NCI-H345 treated with DMSO at 0.1 percent for 48 hours (cell line): ENCODE measurements around the gene IL1B.

ENCODE experiments used
- DNase-seq: peaks from one replicate; lab custom pipeline; 2025; ENCODE audit not compliant: unreplicated experiment; lab: John Stamatoyannopoulos, UW

Gene IL1B

GRCh38 chr2:112829961-112830681 is 6.5 kb downstream of the IL1B start:
- no peak for DNase-seq

- no peak for DNase-seq
These were observed 7.2 kb downstream of the IL1B start for GRCh38 chr2:112829101-112829960.

DNA sequence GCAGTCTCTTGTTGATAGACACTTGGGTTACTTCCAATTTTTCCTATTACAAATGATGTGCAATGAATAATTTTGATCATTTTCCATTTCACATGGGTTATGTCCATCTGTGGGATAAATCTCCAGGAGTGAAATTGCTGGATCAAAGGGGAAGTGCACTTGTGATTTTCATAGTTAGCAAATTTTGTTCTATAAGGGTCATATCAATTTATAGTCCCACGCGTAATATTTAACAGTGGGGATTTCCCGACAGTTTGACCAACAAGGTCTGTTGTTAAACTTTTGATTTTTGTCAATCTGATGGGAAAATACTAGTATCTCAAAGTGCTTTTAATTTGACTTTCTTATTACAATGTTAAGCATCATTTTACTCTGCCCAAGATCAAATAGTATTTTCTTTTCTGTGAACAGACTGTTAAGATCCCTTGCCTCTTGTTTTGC is 8.3 kb downstream of the IL1B start:
- no peak for DNase-seq

DNA sequence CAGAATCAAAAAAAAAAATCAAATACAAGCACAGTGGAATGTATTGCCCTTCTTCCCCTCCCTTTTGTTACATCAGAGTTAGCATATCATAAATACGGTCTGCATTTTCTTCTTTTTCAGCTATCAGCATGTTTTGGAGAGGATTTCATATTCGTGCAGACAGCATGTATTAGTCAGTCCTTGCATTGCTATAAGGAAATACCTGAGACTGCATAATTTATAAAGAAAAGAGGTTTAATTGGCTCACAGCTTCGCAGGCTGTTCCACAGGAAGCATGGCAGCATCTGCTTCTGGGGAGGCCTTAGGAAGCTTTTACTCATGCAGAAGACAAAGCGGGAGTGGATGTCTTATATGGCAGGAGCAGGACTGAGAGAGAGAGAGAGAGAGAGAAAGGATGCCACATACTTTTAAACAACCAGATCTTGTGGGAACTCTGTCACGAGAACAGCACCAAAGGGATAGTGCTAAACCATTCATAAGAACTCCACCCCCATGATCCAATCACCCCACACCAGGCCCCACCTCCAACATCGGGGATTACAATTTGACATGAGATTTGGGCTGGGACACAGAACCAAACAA is 8.9 kb downstream of the IL1B start:
- no peak for DNase-seq

DNA sequence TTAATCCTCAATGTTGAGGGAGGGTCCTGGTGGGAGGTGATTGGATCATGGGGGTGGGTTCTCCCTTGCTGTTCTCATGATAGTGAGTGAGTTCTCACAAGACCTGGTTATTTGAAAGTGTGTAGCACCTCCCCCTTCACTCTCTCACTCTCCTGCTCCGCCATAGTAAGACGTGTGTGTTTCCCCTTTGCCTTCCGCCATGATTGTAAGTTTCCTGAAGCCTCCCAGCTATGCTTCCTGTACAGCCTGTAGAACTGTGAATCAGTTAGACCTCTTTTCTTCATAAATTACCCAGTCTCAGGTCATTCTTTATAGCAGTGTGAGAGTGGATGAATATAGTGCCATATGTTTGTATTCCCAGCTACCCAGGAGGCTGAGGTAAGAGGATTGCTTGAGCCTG is 9.6 kb downstream of the IL1B start:
- no peak for DNase-seq

DNA sequence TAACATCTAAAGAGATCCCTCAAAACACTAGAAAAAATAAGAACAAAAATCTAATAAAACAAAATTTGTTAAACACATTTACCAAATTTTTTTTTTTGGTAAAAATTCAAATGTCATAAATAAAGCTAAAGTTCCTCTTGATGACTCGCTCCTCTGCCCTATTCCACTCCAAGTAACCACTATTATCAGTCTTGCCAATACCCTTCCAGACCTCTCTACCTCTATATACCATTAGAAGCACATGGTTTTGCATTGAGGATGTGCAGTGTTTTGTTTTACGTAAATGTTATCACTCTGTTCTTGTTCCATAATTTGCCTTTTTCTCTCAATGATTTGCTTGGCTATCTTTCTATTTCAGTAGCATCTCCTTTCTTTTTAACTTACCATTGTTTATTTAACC is 10.9 kb downstream of the IL1B start:
- DNase-seq = no peak

DNA sequence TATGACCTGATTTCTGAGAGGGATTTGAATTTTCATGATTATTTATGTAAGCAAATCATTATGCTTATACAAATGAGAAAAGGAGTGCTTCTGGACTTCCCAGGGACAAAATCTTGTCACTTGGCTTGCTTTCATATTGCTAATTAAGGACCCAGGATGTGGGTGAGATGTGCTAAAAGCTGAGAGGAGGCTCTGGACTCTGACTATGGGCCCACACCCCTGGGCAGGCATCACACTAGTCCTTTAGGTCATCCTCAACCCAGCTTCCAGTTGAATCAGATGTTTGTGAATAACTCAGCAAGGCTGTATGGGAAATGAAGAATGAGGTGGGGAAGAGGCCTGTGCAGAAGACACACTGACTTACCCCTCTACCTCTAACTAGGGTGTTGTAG is 11.9 kb downstream of the IL1B start:
- DNase-seq = no peak

DNA sequence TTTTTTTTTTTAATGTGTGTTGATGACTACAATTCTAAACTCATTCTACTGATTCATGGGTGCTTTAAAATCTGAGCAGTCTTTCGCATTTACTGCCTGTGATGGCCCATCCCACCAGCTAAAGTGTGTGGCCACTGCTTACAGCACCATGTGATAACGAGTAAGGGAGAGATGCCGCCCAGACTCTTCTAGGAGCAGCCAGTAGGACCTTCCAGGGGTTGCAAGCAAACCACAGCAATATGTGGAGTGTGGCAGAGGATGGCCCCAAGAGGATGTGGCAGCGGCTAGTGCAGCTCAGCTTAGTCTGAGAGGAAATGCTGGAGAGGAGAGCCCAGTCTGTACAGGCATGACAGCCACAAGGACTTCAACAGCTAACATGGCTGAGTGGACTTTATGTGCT is 14.9 kb downstream of the IL1B start:
- DNase-seq = no peak

DNA sequence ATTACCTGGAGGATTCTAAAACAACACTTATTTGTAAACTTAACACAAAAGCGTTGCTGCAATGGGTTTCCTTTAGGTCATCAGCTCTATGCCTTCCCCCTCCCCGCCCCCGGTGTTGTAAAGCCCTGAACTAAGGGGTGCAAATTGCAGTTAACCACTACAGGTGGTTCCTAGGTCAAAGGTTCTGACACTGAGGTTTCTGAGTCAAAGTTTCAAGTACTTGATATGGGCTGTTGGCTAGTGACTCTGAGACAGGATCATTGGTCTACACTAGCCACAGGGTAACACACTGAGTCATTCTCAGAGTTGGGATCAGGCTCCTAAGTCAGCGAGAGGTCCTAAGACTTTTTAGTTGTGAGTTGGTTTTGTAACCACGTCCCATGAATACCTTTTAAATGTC is 15.4 kb downstream of the IL1B start:
- no peak for DNase-seq

- no peak for DNase-seq
These were observed 16.2 kb downstream of the IL1B start for GRCh38 chr2:112820343-112820742.

DNA sequence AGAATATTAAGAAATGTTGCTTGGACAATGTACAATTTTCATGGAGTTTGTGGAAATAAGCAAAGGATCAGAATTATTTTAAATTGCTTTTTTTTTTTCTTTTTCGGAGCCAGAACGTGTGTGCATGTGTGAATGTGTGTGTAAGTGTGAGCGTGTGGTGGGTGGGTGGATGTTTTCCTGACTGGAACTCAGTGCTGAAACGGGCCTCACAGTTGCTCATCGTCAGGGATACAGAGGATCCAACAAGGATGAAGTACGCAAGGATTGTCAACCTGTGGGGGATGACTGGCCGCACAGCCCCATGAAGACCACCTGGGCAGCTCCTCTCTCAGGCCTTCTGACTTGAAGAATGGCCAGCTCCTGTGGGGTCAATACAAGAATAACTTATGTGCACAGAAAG is 17.5 kb downstream of the IL1B start:
- DNase-seq = no peak

DNA sequence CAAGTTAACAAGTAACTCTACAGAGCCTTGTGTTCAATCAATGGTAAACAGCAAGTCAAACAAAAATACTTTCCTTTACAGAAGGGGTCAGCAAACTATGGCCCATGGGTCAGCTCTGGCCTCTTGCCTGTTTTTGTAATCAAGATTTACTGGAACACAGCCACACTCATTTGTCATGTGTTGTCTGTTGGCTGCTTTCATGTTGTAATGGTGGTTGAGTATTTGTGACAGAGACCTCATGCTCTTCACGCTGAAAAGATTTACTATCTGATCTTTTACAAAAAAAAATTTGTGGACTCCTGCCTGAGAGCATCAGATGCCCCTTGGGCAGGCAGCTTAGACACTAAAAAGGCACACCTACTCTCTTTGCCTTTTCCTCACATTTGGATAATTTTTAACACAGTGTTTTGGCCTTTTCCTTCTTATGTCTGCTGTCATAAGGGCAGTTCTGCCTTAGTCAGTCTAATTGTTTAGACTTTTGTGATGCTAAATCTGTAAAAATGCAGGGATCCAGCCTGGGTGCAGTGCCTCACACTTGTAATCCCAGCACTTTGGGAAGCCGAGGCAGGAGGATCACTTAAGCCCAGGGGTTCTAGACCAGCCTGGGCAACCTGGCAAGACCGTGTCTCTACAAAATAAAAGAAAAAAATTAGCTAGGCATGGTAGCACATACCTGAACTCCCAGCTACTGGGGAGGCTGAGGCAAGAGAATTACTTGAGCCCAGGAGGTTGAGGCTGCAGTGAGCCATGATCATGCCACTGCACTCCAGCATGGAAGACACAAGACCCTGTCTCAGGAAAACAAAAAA is 18.3 kb downstream of the IL1B start:
- DNase-seq = no peak

DNA sequence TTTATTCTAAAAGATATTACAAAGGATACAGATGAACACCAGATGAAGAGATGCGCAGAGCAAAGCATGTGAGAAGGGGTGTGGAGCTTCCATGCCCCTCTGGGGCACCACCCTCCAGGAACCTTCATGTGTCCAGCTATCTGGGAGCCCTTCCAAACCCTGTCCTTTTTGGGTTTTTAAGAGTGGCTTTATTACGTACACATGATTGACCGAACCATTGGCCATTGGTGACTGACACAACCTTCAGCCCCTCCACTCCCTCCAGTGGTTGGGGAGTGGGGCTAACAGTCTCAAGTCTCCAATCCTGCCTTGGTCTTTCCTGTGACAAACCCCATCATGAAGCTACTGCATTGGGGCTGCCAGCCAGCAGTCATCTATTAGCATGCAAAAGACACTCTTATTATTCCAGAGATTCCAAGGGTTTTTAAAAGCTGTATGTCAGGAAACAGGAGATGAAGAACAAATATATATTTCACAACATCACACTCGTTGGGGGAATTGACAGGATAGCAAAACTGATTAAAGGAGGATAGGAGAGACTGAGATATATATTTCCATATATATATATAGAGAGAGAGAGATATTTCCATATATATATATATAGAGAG is 19.4 kb downstream of the IL1B start:
- no peak for DNase-seq

DNA sequence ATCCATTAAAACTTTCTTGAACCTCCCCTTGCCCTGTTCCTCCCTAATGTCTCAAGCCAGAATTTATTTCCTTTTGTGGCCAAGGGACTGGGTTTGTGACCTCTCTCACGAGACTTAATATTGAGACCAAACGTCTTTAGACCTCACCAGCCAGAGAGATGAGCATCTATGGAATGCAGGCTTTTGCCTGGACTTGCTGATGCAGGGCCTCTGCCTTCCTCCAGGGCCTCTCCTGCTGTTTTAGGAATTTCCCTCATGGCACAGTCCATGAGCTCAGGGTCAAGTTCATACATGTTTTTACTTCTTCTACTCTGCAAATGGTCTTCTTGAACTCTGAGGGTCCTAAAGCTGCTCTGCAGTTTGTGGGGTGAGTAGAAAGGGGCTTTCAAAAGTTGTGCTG is 22.3 kb downstream of the IL1B start:
- DNase-seq = no peak

DNA sequence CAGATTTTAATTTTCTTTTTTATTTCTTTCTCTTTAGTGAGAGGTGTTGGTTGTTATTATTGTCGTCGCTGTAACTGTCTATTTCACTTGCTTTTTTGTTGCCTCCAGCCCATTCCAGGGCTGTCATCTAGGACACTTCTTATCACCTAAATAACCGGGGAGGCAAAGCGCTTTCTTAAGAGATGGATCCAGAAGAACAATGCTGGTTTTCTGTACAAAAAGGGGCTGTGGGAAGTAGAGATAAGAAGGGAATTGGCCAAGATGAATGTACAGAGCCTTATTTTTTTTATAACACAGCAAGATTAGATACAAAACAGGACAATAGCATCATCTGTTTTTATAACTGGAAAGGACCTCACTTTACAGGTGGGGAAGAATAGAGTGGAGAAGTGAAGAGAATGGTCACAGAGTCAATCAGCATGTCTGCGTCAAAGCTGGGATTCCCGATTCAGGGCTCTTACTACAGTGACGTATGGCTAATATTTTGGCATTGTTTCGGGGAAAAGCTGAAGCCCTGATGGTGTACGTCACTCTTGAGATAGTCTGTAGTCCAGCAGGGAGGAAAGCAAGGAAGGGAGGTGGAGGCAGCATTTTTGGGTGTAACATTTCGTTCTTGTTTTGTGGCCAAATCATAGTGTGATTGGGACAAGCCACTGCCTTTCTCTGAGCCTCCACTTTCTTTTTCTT is 23.2 kb downstream of the IL1B start:
- DNase-seq = no peak

DNA sequence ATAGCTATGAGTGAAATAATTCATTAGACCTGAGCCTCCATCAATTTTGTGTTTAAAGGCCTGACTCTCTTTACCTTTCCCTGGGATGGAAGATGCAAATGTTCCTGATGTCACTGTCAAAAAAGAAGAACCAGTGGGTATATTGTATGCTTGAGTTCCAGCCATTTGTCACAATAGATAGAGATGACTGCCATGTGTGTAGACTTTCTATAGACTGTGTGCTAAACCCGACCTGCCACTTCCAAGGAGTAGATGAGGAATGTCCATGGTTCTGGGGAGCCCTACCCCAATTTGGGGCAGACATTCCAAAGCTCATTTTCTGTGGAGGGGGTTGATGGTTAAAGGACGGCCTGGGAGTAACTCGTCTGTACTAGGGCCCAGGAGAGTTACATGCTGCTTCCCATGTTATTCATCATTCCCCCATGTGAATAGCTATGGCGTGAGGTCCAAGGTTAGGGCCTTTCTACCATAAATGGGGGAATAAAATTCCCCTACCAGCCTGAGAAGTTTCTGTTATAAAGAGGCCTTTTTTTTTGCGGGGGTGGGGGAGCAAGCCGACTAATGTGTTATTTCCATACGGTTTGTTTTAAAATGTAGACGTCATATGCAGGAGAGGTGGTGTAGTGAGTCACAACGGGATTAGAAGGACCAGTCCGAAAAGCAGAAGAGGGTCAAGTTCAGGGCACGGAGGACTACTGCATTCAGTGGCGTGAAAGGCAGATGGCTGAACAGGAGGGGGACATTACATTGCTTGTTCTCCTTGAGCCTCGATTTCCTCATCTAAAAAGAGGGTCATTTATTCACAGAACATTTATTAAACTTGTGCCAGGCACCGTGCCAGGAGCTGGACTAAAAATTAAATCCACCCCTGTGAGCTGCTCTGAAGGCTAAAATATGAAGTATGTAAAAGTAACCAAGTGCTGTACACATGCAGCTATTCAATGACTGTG is 24.0 kb downstream of the IL1B start:
- no peak for DNase-seq

GRCh38 chr2:112811841-112812306 is 24.7 kb downstream of the IL1B start:
- no peak for DNase-seq

GRCh38 chr2:112811276-112811831 is 25.2 kb downstream of the IL1B start:
- DNase-seq = no peak

DNA sequence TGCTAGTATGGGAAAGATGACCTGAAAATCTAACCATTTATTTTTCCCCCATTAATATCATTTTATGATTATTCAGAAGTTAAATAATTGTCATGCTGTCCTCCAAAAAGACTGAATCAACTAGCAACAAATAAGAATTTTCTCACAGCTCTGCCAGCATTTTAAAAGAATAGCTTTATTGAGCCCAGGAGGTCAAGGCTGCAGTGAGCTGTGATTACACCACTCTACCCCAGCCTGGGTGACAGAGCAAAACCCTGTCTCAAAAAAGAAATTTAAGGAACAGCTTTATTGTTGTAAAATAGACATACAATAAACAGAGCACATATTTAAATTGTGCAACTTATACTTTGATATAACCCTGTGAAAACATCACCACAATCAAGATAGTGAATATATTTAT is 27.5 kb downstream of the IL1B start:
- no peak for DNase-seq
